Activated CD4-positive, alpha-beta memory T cell treated with anti-CD3 and anti-CD28 coated beads, Interleukin-2, amount 10 ng/mL, durations not matched to agents 7 days and 5 days (primary cell): ENCODE data around the gene COX4I1. TPM values are rescaled to one million over a fixed set of nuclear protein-coding genes. Genes with fewer than 3 reads are reported as not detected.

Source experiments
- CTCF ChIA-PET: fragments of 350-600 bp; sonication (Branson Sonifier 250); formaldehyde crosslinking; loops from one replicate; lab custom pipeline; 2021; ENCODE audit warnings: antibody characterized with exemption, inconsistent platforms; lab: Charles Lee
- POLR2A ChIA-PET: fragments of 350-600 bp; sonication (Branson Sonifier 250); formaldehyde crosslinking; loops from one replicate; lab custom pipeline; 2021; ENCODE audit warnings: antibody characterized with exemption; lab: Charles Lee
- DNase-seq: peaks from one replicate; pipeline ENCODE4 v3.0.0-alpha.2; 2020
- H3K27ac Mint-ChIP-seq: one replicate; pipeline ENCODE4 v1.8.0; 2021; ENCODE audit warnings: mild to moderate bottlenecking, mixed read lengths
- H3K27me3 Mint-ChIP-seq: one replicate; pipeline ENCODE4 v1.8.0; 2021; ENCODE audit warnings: mixed read lengths
- H3K36me3 Mint-ChIP-seq: one replicate; pipeline ENCODE4 v1.8.0; 2021; ENCODE audit warnings: low read depth, mixed read lengths
- H3K4me1 Mint-ChIP-seq: one replicate; pipeline ENCODE4 v1.8.0; 2021; ENCODE audit warnings: mixed read lengths
- H3K4me3 Mint-ChIP-seq: one replicate; pipeline ENCODE4 v1.8.0; 2021; ENCODE audit warnings: mild to moderate bottlenecking, mixed read lengths
- H3K9me3 Mint-ChIP-seq: one replicate; pipeline ENCODE4 v1.8.0; 2021; ENCODE audit warnings: mixed read lengths
- total RNA-seq, 2 experiments: library from RNA; stranded (reverse); gene quantifications; one replicate each; pipeline ENCODE4 v1.2.3, GENCODE V29; 2021

Gene COX4I1
- total RNA-seq, 2 experiments from 2014 or later = 450 to 456 TPM

DNA sequence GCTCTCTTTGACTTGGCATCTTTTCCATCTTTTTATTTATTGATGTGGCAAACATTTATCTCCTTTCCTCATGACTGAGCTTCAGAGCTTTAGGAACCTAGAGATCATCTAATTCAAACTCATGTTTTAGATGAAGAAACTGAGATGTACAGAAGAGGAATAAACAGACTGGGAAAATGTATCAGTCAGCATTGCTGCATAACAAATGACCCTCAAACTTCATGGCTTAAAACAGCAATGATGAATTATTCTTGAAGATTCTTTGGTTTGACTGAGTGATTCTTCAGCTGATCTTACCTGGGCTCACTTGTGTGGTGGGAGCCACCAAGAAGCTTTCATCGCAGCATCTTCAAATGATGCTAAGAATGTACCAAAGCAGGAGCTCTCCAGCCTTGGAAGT, 55.4 kb downstream of the COX4I1 start:
- H3K27me3 Mint-ChIP-seq = peaks cover 8% of the 10 kb centered on the region
- ChIA-PET POLR2A (no interaction called here), CTCF (interaction anchor here (1.6 kb wide), 1 partner anchor 33 kb away, joined by 4 read pairs; no protein-coding TSS in a partner anchor)
- no peaks in the 10 kb centered on the region for H3K36me3 Mint-ChIP-seq
- H3K4me1 Mint-ChIP-seq = no peaks in the 10 kb centered on the region
- no peak overlapping the region for H3K27ac Mint-ChIP-seq
- no peak for DNase-seq
- no peaks in the 10 kb centered on the region for H3K9me3 Mint-ChIP-seq
- H3K4me3 Mint-ChIP-seq = no peak overlapping the region

DNA sequence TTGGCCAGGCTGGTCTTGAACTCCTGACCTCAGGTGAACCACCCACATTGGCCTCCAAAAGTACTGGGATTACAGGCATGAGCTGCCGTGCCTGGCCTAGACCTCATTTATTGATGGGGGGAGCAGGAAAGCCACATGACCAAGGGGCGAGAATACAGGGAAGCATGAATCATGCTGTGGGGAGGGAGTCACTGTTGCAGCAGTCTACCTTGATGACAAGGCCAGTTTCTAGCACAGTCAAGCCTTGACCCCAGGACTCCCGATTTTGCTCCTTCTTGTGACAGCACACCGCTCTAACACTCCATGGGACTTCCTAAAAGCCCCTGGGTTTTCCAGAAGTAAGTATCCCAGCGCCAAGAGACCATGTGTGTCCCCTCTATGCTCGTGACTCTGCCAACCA, 56.6 kb downstream of the COX4I1 start:
- POLR2A ChIA-PET = no interaction called here
- Mint-ChIP-seq H3K9me3 (no peaks in the 10 kb centered on the region), H3K4me1 (no peaks in the 10 kb centered on the region), H3K27ac (no peak overlapping the region), H3K27me3 (peaks cover 8% of the 10 kb centered on the region), H3K4me3 (no peak overlapping the region), H3K36me3 (no peaks in the 10 kb centered on the region)
- CTCF ChIA-PET = no interaction called here
- DNase-seq = no peak

DNA sequence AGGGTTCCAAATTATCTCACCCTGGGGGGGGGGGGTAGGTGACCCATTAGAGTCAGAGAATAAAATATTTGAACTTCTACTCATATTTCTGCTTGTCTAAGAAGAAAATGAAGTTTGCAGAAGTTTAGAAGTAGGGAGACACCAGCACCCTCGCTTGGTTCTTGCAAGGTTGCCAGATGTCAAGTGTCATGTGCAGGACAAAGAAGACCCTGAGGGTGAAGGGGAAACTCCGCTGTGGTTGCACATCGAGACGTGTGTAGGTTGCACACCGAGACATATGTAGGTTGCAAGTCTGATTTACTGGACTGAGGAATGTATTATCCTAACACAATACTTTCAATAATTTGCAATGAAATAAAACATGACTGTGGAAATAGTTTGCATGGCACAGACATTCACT, 57.1 kb downstream of the COX4I1 start:
- ChIA-PET POLR2A (no interaction called here), CTCF (no interaction called here)
- H3K4me3 Mint-ChIP-seq = no peak overlapping the region
- H3K4me1 Mint-ChIP-seq = no peaks in the 10 kb centered on the region
- H3K27ac Mint-ChIP-seq = no peak overlapping the region
- H3K36me3 Mint-ChIP-seq = no peaks in the 10 kb centered on the region
- no peak for DNase-seq
- H3K27me3 Mint-ChIP-seq = peaks cover 8% of the 10 kb centered on the region
- no peaks in the 10 kb centered on the region for H3K9me3 Mint-ChIP-seq

Other genes starting within 250 kb of the COX4I1 start
- gene GSE1, start 186.4 kb upstream of the COX4I1 start, total RNA-seq = 10 to 100 TPM; 18.4 to 19.8 TPM
- 10 to 100 TPM; 38.3 to 45.7 TPM for gene GINS2, start 110.7 kb upstream of the COX4I1 start, total RNA-seq
- gene C16orf74, start 48.6 kb upstream of the COX4I1 start, total RNA-seq = under 1 TPM; 0.33 to 0.53 TPM
- gene EMC8, start 151 bp upstream of the COX4I1 start, total RNA-seq = 10 to 100 TPM; 25.0 to 25.6 TPM
- gene IRF8, start 99.5 kb downstream of the COX4I1 start, total RNA-seq = 1 to 10 TPM; 4.8 to 4.9 TPM